ENCODE results near the gene VPS39. TPM values are rescaled to one million over a fixed set of nuclear protein-coding genes. Genes with fewer than 3 reads are reported as not detected.

The VPS39 gene, protein sequence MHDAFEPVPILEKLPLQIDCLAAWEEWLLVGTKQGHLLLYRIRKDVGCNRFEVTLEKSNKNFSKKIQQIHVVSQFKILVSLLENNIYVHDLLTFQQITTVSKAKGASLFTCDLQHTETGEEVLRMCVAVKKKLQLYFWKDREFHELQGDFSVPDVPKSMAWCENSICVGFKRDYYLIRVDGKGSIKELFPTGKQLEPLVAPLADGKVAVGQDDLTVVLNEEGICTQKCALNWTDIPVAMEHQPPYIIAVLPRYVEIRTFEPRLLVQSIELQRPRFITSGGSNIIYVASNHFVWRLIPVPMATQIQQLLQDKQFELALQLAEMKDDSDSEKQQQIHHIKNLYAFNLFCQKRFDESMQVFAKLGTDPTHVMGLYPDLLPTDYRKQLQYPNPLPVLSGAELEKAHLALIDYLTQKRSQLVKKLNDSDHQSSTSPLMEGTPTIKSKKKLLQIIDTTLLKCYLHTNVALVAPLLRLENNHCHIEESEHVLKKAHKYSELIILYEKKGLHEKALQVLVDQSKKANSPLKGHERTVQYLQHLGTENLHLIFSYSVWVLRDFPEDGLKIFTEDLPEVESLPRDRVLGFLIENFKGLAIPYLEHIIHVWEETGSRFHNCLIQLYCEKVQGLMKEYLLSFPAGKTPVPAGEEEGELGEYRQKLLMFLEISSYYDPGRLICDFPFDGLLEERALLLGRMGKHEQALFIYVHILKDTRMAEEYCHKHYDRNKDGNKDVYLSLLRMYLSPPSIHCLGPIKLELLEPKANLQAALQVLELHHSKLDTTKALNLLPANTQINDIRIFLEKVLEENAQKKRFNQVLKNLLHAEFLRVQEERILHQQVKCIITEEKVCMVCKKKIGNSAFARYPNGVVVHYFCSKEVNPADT
- total RNA-seq (2022; extraction: Qiagen RNA extraction): 14.3 to 16.0 TPM (median 15.0 TPM) in 5 replicates

DNA sequence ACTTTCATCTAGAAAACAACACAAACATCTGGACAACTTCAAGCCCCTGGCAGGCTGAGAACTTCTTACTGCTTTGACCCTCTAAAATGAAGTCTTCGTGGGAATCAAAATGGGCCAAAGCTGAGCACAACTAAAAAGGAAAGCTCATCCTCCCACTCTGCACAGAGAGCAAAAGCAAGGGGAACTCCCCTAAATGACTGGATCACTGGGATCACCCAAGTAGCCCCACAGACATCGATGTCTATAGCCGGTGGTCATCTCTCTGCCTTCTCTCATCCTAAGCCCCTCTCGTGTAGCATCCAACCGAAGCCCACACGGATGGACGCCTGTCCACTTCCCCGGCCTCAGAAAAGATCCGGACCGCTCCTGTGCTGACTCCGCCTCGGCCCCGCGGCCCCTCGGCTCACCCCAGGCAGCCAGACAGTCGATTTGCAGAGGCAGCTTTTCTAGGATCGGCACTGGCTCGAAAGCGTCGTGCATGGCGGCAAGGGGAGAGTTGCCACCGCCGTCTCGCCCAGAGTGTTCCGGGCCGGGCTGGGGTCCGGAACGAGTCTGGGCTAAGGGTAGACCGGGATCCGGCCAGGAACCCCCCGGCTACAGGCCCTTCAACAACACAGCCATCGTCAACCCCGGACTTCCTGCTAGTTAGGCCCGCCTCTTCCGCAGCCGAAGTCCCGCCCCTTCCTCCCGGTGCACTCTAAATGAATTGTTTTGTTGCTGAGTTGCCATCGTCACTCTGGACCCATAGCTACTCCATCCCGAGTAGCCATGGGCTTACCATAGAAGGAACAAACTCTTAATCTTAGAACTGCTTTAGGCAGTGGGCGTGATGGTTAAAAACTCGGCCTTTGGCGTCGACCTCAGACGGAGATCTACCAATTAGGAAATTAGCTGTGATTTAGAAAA, at the start of gene VPS39:
TSS of gene VPS39 (minus strand) at position 631 of the 906 bp plus-strand sequence. CDS start at position 480, 151 bp downstream.

GRCh38 chr15:42156243-42156922, 51.7 kb downstream of the VPS39 start, which contains the start of gene PLA2G4F:
Gene PLA2G4F, minus strand, starts transcription at chr15:42156636. Its CDS starts 87 bp downstream, at chr15:42156549.

Other genes starting within 250 kb of the VPS39 start
- gene EHD4, start 235.7 kb downstream of the VPS39 start, total RNA-seq (2022; extraction: Qiagen RNA extraction): 10.3 to 12.7 TPM (median 11.4 TPM) in 5 replicates
- gene PLA2G4E, start 187.3 kb downstream of the VPS39 start, total RNA-seq (2022; extraction: Qiagen RNA extraction): 0.06 TPM in 1 of 5 replicates, not detected in the others
- gene PLA2G4D, start 113.7 kb downstream of the VPS39 start, total RNA-seq (2022; extraction: Qiagen RNA extraction): not detected in 5 replicates
- 0.05 TPM in 1 of 5 replicates, not detected in the others for gene PLA2G4F, start 51.7 kb downstream of the VPS39 start, total RNA-seq (2022; extraction: Qiagen RNA extraction)
- 5.1 to 8.3 TPM (median 6.1 TPM) in 5 replicates for gene GANC, start 64.9 kb upstream of the VPS39 start, total RNA-seq (2022; extraction: Qiagen RNA extraction)
- gene TMEM87A, start 65.1 kb upstream of the VPS39 start, total RNA-seq (2022; extraction: Qiagen RNA extraction): 25.4 to 35.7 TPM (median 26.9 TPM) in 5 replicates
- gene CAPN3, start 151.2 kb upstream of the VPS39 start, total RNA-seq (2022; extraction: Qiagen RNA extraction): 0.17 to 0.36 TPM (median 0.22 TPM) in 5 replicates